Natural killer cell (primary cell): ENCODE measurements around the gene PLEKHA6. TPM values are rescaled to one million over a fixed set of nuclear protein-coding genes. Genes with fewer than 3 reads are reported as not detected.

Experiments used
- ATAC-seq, 3 donors: fragments of 150-1000 bp in 2 of 3; fragments of 200-7000 bp in 1 of 3; cut with Tn5 transposase; 1 replicate in 1 of 3; 2 replicates in 2 of 3; pipeline ENCODE4 v1.10.0; 2021; ENCODE audit warnings: mild to moderate bottlenecking in 2 of 3, moderate library complexity in 2 of 3
- DNase-seq, 2 donors: peaks; one replicate each; pipeline versions ENCODE4 v3.0.0 to v3.0.0-alpha.2; 2013 to 2021; ENCODE audit warnings: mixed read lengths in 1 of 2
- H3K27ac ChIP-seq: one replicate; pipeline ENCODE4 v1.5.1; 2013; ENCODE audit warnings: mild to moderate bottlenecking, low read length
- H3K27me3 ChIP-seq: one replicate; pipeline ENCODE4 v1.6.1; 2013; ENCODE audit warnings: low read length; ENCODE audit not compliant: control insufficient read depth, insufficient read depth
- H3K36me3 ChIP-seq: one replicate; pipeline ENCODE4 v1.6.1; 2013; ENCODE audit warnings: low read length; ENCODE audit not compliant: control insufficient read depth, insufficient read depth
- H3K4me1 ChIP-seq: one replicate; pipeline ENCODE4 v1.6.1; 2013; ENCODE audit warnings: low read length; ENCODE audit not compliant: control insufficient read depth, insufficient read depth
- H3K4me3 ChIP-seq: one replicate; pipeline ENCODE4 v1.5.1; 2013; ENCODE audit warnings: low read length
- H3K9me3 ChIP-seq: one replicate; pipeline ENCODE4 v1.6.1; 2013; ENCODE audit warnings: low read length; ENCODE audit not compliant: control insufficient read depth, insufficient read depth
- H3K27ac Mint-ChIP-seq, 2 donors: one replicate each; pipeline ENCODE4 v1.8.0; 2022; ENCODE audit warnings: mild to moderate bottlenecking in 2 of 2, mixed read lengths in 2 of 2, moderate library complexity in 1 of 2
- H3K27me3 Mint-ChIP-seq, 2 donors: one replicate each; pipeline ENCODE4 v1.8.0; 2022; ENCODE audit warnings: low read depth in 2 of 2, mixed read lengths in 2 of 2
- H3K36me3 Mint-ChIP-seq: one replicate; pipeline ENCODE4 v1.8.0; 2022; ENCODE audit warnings: mixed read lengths
- H3K4me1 Mint-ChIP-seq, 2 donors: one replicate each; pipeline ENCODE4 v1.8.0; 2022; ENCODE audit warnings: mixed read lengths in 2 of 2
- H3K4me3 Mint-ChIP-seq: one replicate; pipeline ENCODE4 v1.8.0; 2022; ENCODE audit warnings: mild to moderate bottlenecking, moderate library complexity, mixed read lengths
- H3K9me3 Mint-ChIP-seq, 2 donors: one replicate each; pipeline ENCODE4 v1.8.0; 2022; ENCODE audit warnings: mixed read lengths in 2 of 2
- WGBS: methylation state at CpG from one replicate; pipeline ENCODE4 v1.1.7; 2013; ENCODE audit warnings: missing lambda C conversion rate; ENCODE audit not compliant: insufficient coverage; 5-methylcytosine and 5-hydroxymethylcytosine counted together
- intact Hi-C: fragments of 100-400 bp; cut with micrococcal nuclease; formaldehyde crosslinking; loops from one replicate; pipeline ENCODE4 v1.14.2; 2022
- total RNA-seq, 4 donors: library from RNA; stranded (reverse); fragments of 120-200 nt in 1 of 4; gene quantifications; one replicate each; pipeline versions ENCODE4 v1.2.3 to v1.2.4, GENCODE V29; 2013 to 2022
- TF ChIP-seq, protein P1 (sequence below): fragments of 200-600 bp; IDR thresholded peaks from one replicate; pipeline ENCODE4 v1.8.0; 2022; ENCODE audit warnings: antibody characterized with exemption

The PLEKHA6 gene
- total RNA-seq, 3 donors from 2014 or later (not counting 1 experiment from before 2014, with no cell fraction given) = 0.10 to 0.43 (median 0.16) TPM

DNA sequence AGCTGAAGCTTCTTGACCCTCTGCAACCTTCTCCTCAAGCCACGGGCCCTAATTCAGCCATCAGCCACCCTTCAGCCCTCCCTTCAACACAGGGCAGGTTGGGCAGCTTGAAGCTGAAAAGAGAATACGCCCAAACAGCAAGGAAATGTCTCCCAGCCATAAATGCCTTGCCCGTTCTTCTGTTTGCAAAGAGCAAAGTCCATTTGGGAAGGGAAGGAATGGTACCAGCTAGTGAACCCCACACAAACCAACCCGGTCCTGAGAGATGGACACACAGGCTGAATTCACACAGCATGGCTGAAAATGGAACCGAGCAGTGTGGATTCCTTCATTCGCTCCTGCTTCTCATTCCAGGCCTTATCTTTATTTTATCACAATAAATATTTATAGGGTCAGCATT is 11.5 kb downstream of the PLEKHA6 start:
- H3K27me3 ChIP-seq = no peaks in the 10 kb centered on the region
- ATAC-seq (no peak), DNase-seq (no peak)
- H3K36me3 ChIP-seq = no peaks in the 10 kb centered on the region
- no peak overlapping the region for H3K27ac ChIP-seq
- TF ChIP-seq, protein P1, sequence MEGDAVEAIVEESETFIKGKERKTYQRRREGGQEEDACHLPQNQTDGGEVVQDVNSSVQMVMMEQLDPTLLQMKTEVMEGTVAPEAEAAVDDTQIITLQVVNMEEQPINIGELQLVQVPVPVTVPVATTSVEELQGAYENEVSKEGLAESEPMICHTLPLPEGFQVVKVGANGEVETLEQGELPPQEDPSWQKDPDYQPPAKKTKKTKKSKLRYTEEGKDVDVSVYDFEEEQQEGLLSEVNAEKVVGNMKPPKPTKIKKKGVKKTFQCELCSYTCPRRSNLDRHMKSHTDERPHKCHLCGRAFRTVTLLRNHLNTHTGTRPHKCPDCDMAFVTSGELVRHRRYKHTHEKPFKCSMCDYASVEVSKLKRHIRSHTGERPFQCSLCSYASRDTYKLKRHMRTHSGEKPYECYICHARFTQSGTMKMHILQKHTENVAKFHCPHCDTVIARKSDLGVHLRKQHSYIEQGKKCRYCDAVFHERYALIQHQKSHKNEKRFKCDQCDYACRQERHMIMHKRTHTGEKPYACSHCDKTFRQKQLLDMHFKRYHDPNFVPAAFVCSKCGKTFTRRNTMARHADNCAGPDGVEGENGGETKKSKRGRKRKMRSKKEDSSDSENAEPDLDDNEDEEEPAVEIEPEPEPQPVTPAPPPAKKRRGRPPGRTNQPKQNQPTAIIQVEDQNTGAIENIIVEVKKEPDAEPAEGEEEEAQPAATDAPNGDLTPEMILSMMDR = no peak
- peaks cover 4% of the 10 kb centered on the region for H3K4me1 ChIP-seq
- H3K4me3 ChIP-seq = no peak overlapping the region
- whole genome bisulfite sequencing = 89% methylated on average over 6 of the region's 6 CpGs
- no peak overlapping the region for H3K4me3 Mint-ChIP-seq
- intact Hi-C loops = no loop called here
- no peaks in the 10 kb centered on the region for H3K4me1 Mint-ChIP-seq
- H3K9me3 Mint-ChIP-seq = no peaks in the 10 kb centered on the region
- H3K27me3 Mint-ChIP-seq = peaks cover 0 to 3% of the 10 kb centered on the region in 2 donors
- no peaks in the 10 kb centered on the region for H3K9me3 ChIP-seq
- H3K27ac Mint-ChIP-seq = no peak overlapping the region
- no peaks in the 10 kb centered on the region for H3K36me3 Mint-ChIP-seq

DNA sequence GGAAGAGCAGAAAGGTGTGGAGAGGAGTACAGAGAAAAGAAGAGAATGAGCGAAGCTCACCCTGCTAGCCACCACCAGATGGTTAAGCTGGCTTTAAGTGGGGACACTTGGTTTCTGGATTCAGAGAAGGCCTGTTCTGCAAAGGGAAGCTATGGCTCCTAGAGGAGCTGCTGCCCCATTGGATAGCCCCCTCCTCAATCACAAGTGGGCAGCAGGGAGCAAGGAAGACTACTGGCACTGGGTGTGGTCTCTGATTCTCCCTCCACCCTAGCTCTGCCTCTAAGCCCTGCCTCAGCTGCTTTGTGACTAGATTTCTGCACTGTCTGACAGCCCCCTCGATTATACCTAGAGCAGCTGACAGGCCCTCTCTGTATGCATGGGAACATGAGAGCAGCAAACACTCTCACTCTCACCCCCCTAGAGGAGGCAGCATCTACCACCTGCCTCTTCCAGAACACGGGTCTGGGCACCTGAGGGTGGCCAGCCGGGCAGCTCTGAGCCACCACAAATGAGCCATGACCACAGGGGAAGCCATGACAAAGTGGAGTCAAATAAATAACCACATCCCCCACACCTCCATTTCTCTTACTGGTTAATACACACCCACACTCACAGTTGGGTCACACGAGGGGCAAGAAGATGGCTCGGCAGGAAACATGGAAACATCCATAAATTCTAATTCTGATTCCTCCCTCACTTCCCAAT is 13.6 kb downstream of the PLEKHA6 start:
- peaks cover 0 to 11% of the 10 kb centered on the region in 2 donors for H3K27me3 Mint-ChIP-seq
- TF ChIP-seq, protein P1 = no peak
- intact Hi-C loops = no loop called here
- peaks cover 2% of the 10 kb centered on the region for H3K4me1 ChIP-seq
- no peaks in the 10 kb centered on the region for H3K9me3 ChIP-seq
- DNase-seq (no peak), ATAC-seq (no peak)
- H3K36me3 Mint-ChIP-seq = no peaks in the 10 kb centered on the region
- H3K27ac Mint-ChIP-seq = no peak overlapping the region
- H3K4me1 Mint-ChIP-seq = no peaks in the 10 kb centered on the region
- H3K9me3 Mint-ChIP-seq = no peaks in the 10 kb centered on the region
- no peak overlapping the region for H3K4me3 ChIP-seq
- H3K27me3 ChIP-seq = no peaks in the 10 kb centered on the region
- WGBS = 64% methylated on average over 6 of the region's 6 CpGs
- H3K36me3 ChIP-seq = no peaks in the 10 kb centered on the region
- H3K27ac ChIP-seq = no peak overlapping the region
- no peak overlapping the region for H3K4me3 Mint-ChIP-seq

DNA sequence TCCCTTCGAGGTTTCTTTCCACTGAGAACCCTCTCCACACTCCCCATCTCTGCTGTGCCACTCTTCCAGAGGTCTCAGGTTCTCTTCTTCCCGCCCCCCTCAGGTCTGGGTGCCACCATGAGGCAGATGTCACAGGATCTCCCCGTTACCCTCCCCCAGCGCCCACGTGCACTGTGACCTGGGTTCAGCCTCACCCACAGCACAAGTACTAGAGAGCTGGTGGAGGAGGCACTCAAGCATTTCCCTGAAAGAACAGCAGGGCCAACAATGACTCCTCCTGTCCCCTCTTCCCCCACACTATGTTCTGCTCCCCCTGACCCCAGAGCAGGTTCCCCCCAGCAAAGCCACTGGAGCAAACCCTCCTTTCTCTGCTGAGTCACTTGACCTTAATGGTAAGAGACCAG is 14.3 kb downstream of the PLEKHA6 start:
- 52% methylated on average over 5 of the region's 5 CpGs for WGBS
- no peaks in the 10 kb centered on the region for H3K36me3 ChIP-seq
- H3K27me3 ChIP-seq = no peaks in the 10 kb centered on the region
- H3K4me3 Mint-ChIP-seq = no peak overlapping the region
- no peak for DNase-seq
- intact Hi-C loops = no loop called here
- H3K4me3 ChIP-seq = no peak overlapping the region
- no peak for ATAC-seq
- peaks cover 3 to 18% of the 10 kb centered on the region in 2 donors for H3K27me3 Mint-ChIP-seq
- H3K36me3 Mint-ChIP-seq = no peaks in the 10 kb centered on the region
- no peaks in the 10 kb centered on the region for H3K9me3 Mint-ChIP-seq
- no peak overlapping the region for H3K27ac Mint-ChIP-seq
- no peaks in the 10 kb centered on the region for H3K4me1 ChIP-seq
- TF ChIP-seq, protein P1 = no peak
- H3K27ac ChIP-seq = no peak overlapping the region
- no peaks in the 10 kb centered on the region for H3K9me3 ChIP-seq
- no peaks in the 10 kb centered on the region for H3K4me1 Mint-ChIP-seq
